Activated T-cell treated with anti-CD3 and anti-CD28 coated beads for 48 hours (primary cell): Measurements from ENCODE around the gene S100A7A.
A peak's percentile ranks its signal among the peaks of the same experiment; 100 is the strongest.
"Not testable (repeated sequence)": the region's sequence is repeated elsewhere in the genome, so short reads cannot be mapped to it uniquely, and the experiment has no call there.

Experiments used
- DNase-seq: peaks from one replicate; pipeline ENCODE4 v3.0.0-alpha.2; 2020; ENCODE audit warnings: low read depth

Gene S100A7A

GRCh38 chr1:153395136-153395685 lies 21.1 kb upstream of the S100A7A start:
- no peak for DNase-seq

- DNase-seq = no peak
Observed at GRCh38 chr1:153395776-153396175, 20.5 kb upstream of the S100A7A start.

DNA sequence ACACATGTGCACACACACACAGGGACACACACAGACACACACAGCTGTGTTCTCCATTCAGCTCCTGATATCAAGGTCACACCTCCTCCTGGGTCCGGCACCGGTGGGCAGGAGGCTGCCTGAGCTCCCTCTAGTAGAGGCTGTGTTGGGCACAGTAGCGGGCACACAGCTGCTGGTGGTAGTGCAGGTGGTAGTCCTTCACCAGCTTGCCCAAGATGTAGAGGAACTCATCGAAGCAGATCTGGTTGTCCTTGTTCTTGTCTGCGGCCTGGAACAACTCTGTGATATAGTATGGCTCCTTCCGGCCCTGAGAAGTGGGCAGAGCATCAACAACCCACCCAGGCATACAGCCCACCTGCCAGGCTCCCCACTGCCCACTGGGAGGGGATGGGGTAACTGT lies 19.9 kb upstream of the S100A7A start:
- no peak for DNase-seq

DNA sequence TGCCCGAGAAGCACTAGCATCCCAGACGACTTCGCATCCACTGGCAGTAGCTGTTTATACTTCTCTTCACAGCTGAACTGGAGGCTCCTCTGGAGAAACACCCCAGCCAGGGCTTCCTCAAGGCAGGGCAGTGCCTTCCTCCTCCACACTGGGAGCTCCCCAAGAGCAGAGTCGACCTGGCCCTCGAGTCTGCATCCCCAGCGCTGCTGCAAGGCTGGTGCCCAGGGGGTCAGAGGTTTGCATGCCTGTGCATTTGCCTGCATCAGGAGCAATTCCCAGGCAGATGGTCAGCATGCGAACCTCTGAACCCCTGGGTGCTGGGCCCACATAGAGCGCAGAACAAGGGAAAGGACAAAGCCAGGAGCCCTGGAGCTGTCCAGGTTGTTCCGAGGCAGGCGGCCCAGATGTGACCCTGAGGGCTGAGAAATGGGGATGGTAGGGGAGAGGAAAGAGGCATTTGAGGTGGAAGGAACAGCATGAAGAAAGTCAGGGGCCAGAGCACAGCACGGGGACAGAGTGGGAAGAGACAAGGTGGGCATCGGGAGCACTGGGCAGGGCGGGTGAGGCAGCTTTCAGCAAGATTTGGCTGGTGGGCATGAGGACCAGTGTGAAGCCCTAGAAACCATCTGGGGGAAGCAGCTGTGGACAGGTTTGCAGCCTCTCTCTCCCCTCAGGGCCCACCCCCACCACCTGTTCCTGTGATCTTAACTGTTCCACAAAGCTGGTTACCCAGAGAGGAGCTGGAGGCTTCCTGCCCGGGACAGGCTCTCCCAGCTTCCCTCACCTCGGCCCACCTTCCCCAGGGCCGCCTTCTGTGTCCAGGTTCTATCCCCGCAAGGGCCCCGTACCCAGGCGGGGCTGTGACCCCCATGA lies 19.0 kb upstream of the S100A7A start:
- DNase-seq = no peak

DNA sequence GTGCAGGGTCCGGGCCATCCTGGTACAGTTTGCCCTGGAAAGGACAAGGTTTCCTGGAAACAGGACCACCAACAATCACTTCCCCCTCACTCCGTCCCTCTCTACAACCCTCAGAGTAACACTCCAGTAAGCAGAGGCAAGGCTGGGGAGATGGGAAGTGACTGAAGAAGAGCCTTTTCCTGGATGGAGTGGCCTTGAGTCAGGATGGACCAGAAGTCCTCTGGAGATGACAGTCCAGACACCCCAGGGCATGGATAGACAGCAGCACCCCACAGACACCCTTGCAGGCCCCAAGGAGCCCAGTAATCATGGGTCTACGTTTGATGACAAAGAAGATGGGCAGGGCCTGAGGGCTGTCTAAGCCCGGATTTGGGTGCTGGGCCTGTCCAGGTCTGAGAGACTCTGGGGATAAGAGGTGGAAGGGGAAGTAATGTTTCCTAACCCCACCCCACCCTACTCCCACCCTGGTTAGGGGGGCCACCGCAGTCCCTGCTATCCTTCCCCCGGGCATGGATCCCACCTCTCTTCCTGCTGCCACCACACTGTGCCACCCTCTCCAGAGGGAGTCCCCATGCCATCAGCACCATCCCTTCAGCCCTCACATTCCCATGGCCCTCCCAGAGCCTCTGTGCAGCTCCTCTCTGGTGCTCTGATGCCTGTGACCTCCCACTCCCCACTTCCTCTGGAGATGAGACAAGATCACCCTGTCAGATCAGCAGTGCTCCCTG lies 18.2 kb upstream of the S100A7A start:
- no peak for DNase-seq

DNA sequence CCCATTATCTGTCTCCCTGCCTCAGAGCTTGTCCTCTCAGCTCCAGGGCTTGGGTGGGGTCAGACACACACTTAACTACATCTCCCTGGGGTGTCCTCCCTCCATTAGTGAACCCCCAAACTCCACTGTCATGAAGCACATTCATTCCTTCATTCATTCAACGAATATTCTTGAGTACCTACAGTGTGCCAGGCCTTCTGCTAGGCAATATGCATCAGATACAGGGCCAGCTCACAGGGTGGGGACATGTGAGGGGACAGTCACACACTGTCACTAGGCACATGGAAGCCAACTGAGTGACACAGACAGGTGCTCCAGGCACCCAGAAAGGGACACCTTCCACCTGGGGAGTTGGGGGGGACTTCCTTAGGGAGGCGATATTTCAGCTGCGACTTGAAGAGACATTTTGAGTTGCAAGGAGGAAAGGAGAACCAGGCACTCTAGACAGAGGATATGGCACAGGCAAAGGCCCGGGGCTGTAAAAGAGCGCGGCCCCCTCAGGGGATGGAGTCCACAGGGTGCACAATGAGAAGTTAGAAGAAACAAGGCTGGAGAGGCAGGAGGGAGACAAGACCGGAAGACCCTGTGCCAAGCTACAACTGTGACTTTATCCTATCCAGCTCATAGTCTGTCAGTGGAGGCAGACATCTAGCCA lies 16.8 kb upstream of the S100A7A start:
- DNase-seq = no peak

DNA sequence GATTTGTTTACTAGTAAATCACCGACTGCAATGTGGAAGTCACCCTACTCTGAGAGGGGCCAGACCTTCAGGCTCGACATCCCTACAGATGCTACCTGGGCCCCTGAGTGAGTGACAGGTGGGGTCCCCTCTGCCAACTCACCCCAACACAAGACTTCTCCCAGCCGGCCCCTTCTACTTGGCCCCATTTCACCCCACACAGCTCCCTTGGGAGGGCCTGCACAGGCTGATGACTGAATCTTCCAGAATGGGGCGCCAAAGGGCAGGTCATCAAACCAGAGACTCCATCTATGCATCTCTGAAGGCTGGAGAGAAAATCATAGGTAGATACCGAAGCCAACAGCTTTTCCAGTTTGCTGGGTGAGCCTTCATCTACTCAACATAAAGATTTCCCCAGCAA lies 16.1 kb upstream of the S100A7A start:
- DNase-seq = no peak

DNA sequence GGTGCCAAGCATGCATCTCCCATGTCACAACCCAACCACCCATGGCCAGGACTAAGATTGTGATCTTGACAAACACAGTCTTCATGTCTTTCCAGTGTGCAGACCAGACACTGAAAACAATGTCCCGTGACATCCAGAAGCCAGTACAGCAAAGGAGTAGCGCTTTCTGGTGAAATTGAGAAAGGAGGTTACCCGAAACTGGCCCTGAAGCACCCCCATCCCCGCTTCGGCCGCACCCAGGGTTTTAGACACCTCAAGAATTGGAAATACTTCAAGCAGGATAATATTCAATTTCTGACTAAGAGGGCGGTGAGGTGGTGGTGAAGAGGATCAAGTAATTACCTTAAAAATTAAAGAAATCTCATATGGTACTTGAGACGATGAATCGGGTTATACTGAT lies 14.9 kb upstream of the S100A7A start:
- no peak for DNase-seq

DNA sequence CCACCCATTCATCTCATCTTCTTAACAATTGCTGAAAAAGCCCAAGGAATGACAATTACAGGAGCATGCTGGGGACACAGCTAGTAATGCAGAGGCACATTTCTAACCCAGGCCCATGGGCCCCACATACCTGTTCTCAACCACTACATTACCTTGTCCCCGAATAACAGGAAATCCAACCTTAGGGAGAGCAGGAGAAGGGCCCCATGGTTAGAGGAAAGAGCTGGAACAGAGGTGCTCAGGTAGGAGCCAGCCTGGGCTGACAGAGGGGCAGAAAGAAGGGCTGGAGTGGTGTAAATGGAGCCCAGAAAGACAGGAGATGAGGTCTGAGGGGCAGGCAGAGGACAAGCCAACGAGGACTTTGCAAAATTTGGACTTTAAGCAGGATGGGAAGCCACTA lies 14.1 kb upstream of the S100A7A start:
- DNase-seq = no peak

DNA sequence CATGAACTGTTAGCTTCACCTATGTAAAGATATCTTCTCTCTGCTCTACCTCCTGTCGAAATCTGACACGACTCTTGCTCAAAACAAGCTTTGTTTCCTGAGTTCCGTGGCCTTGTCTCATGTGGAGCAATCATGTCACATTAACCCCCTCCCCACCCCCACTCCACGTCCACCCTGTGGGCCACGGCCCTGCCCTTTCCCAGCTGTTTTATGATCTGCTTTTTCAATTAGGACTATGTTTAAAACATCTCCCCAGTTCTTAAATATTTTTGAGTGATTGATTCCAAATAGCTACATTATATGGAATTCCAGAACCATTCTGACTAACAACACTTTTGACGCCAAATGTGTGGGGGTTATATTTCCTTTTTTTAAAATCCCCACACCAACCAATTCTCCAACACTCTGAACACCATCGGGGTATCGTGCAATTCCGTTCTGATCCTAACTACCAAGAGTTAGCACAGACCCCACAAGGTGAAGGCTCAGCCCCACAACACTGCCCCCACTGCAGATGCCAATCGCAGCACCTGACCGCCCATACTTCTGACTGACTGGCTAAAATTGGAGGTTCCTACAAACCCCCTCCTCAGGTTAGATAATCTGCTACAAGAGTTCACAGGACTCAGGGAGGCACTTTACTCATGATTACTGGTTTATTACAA lies 12.8 kb upstream of the S100A7A start:
- DNase-seq = no peak

GRCh38 chr1:153404086-153404635 lies 12.2 kb upstream of the S100A7A start:
- DNase-seq = no peak

DNA sequence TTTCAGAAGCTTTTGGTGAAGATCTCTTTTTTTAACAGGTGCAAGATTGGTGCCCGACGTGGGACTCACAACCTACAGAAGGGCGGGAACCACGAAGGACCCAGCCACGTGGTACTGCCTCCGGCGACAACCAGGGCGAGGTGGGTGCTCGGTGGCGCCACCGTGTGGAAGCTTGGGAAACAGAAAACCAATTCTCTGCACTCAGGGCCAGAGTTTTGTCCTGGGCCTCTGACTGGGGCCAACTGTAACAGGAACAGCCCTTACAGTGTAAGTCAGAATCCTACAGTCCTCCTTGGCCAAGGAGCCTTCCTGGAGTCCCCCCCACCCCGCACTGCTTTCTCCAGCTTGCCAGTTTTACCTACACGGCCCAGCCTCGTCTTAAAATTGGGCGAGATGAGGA lies 11.6 kb upstream of the S100A7A start:
- DNase-seq = peak; percentile 56

DNA sequence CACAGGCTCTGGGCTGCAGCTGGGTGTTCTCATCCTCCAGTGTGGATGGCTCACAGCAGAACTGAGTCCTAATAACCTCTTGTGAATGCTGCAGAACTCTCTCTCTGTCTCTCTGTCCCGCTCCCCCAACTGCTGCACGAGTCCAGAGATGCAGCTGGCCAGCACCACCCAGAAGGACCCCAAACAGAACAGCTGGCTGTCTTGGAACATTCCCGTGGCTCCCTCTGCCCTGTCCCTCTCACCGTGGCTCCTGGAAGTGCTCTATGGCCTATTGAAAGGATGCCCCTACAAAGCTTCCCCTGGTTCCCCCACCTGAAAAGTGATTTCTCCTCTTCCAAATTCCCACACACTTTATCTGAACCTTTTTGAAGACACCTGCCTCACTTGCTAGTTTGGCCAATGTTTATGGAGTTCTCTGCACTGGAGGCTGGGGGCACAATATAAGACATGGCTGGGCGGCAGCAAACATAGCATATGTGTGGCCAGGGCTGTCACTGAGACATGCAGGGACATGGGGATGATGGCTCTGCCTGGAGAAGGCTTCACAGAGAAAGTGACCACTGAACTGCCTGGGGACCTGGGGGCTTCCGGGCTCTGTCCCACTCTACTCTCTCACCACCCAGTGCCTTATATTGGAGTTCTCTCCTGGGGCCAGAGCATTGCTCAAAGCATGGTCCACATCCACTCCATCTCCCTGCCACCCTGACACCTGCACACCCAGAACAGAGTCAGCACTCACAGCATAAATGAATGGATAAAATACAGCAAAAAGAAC lies 10.3 kb upstream of the S100A7A start:
- not testable (repeated sequence) for DNase-seq

DNA sequence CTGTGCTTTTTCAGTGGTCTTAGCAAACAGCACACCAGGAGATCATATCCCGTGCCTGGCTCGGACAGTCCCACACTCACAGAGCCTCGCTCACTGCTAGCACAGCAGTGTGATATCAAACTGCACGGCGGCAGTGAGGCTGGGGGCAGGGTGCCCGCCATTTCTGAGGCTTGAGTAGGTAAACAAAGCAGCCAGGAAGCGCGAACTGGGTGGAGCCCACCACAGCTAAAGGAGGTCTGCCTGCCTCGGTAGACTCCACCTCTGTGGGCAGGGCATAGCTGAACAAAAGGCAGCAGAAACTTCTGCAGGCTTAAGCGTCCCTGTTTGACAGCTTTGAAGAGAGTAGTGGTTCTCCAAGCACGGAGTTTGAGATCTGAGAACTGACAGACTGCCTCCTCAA lies 9.0 kb upstream of the S100A7A start:
- not testable (repeated sequence) for DNase-seq

- DNase-seq = not testable (repeated sequence)
Observed at GRCh38 chr1:153413961-153414360, 2.4 kb upstream of the S100A7A start.

GRCh38 chr1:153417136-153417888 lies 992 bp downstream of the S100A7A start:
- DNase-seq = no peak

DNA sequence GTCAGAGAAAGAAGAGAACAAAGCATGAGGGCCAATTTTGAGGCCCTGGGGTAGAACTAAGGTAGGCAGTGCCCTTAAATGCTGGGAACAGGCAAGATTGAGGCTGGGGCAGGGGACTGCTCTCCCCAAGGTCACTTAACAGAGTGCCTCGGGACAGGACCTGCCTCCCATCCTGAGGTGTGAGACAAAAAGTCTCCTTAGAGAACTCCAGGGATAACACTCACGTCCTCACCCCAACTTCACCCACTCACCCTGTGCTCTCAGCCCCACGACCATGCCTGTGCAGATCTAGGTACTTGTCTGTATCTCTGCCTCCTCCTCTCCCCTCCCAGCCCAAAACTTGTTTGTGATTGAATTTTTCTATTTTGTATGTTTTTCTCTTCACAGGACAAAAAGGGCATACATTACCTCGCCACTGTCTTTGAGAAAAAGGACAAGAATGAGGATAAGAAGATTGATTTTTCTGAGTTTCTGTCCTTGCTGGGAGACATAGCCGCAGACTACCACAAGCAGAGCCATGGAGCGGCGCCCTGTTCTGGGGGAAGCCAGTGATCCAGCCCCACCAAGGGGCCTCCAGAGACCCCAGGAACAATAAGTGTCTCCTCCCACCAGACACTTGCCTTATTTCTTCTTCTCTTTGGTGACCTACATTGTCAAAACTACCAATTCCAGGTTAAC lies 2.6 kb downstream of the S100A7A start:
- DNase-seq = not testable (repeated sequence)

DNA sequence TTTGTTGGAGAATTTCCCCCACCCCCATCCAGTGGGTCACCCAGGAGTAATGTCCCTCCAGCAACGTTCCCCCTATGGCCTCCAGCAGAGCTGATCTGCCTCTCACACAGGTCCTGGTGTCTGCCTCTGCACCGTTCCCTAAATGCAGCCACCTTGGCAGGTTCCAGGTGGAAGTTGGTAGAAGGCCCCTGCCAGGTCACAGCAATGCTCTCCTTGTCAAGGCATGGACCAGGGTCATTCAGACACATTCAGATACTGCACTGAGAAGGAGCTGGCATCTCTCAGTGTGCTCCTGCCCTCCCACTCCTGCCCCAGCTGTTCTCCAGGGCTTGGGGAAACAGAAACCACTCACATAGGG lies 3.1 kb downstream of the S100A7A start:
- DNase-seq = not testable (repeated sequence)

DNA sequence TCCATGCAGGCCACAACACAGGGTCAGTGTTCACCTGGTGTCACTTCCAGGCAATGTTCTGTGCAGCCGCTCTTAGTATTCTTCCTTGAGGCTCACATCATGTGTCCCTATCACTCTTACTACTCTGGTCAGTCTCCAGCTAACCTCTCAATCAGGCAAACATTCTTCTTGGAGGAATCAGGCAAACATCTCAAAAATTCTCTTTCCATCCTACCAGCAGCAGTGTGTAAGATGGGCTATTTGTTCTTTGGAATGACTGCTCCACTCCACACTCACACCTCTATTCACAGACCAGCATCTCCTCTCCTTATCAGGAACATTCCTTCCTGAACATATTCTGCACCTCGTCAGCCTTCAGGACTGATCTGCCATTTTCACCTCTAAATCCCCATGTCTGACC lies 4.0 kb downstream of the S100A7A start:
- no peak for DNase-seq
